Bronchial epithelial cell (primary cell): ENCODE results near the gene PNISR. TPM values are rescaled to one million over a fixed set of nuclear protein-coding genes. Genes with fewer than 3 reads are reported as not detected.
A peak's percentile ranks its signal among the peaks of the same experiment; 100 is the strongest.

Experiments used
- DNase-seq: peaks from one replicate; pipeline ENCODE4 v3.0.0-alpha.2; 2010; ENCODE audit warnings: low read depth
- FAIRE-seq: peaks from 2 replicates; lab custom pipeline; 2011; peaks lifted over from hg19 to GRCh38; lab: Jason Lieb, UNC
- H3K27me3 ChIP-seq: 2 replicates; pipeline ENCODE4 v1.5.1; 2011; ENCODE audit warnings: low read length; ENCODE audit not compliant: control insufficient read depth, insufficient read depth
- H3K36me3 ChIP-seq: 2 replicates; pipeline ENCODE4 v1.5.1; 2011; ENCODE audit warnings: low read length; ENCODE audit not compliant: control insufficient read depth, insufficient read depth
- H3K4me3 ChIP-seq: 2 replicates; pipeline ENCODE4 v1.5.1; 2011; ENCODE audit warnings: mild to moderate bottlenecking, low read depth, low read length, control low read depth
- CTCF ChIP-seq: IDR thresholded peaks from 2 replicates; pipeline ENCODE4 v1.5.1; 2011; ENCODE audit warnings: mild to moderate bottlenecking, moderate library complexity, low read length, control low read depth, inconsistent platforms; ENCODE audit not compliant: insufficient read depth, severe bottlenecking
- total RNA-seq: library from RNA; depleted of rRNA; stranded (reverse); fragments of >200 nt; gene quantifications from 2 replicates; pipeline ENCODE4 v1.2.1, GENCODE V29; 2014

The PNISR gene
- total RNA-seq, 1 donor from 2014 or later: 37.9 TPM

- Histone ChIP-seq H3K27me3 (no peaks in the 10 kb centered on the region), H3K4me3 (no peak overlapping the region), H3K36me3 (peaks cover 4% of the 10 kb centered on the region)
- TF ChIP-seq CTCF: no peak
- FAIRE-seq (no peak), DNase-seq (no peak)
These were observed 2.9 kb upstream of the PNISR start for GRCh38 chr6:99427988-99428387.

GRCh38 chr6:99426451-99426757, 1.3 kb upstream of the PNISR start:
- Histone ChIP-seq H3K36me3 (peaks cover 1% of the 10 kb centered on the region), H3K27me3 (no peaks in the 10 kb centered on the region), H3K4me3 (peak overlapping the region; percentile 81)
- TF ChIP-seq CTCF: no peak
- no peak for DNase-seq
- FAIRE-seq: no peak

- H3K27me3 ChIP-seq: no peaks in the 10 kb centered on the region
- peak; percentile 47 for TF ChIP-seq CTCF
- H3K36me3 ChIP-seq: peaks cover 1% of the 10 kb centered on the region
- peak overlapping the region; percentile 81 for H3K4me3 ChIP-seq
- FAIRE-seq: no peak
- DNase-seq: peak; percentile 66
These were observed 741 bp upstream of the PNISR start for GRCh38 chr6:99425647-99426450.

- TF ChIP-seq CTCF: no peak
- Histone ChIP-seq H3K4me3 (peak overlapping the region; percentile 81), H3K36me3 (peaks cover 1% of the 10 kb centered on the region), H3K27me3 (no peaks in the 10 kb centered on the region)
- DNase-seq: no peak
- no peak for FAIRE-seq
These were observed 1.1 kb downstream of the PNISR start for GRCh38 chr6:99424022-99424421.

GRCh38 chr6:99422912-99423311, 2.2 kb downstream of the PNISR start:
- DNase-seq (no peak), FAIRE-seq (no peak)
- Histone ChIP-seq H3K4me3 (no peak overlapping the region), H3K27me3 (no peaks in the 10 kb centered on the region), H3K36me3 (peaks cover 1% of the 10 kb centered on the region)
- TF ChIP-seq CTCF: no peak
